ENCODE results near the gene KLF15.

Gene KLF15

GRCh38 chr3:126307591-126308393 lies 49.4 kb downstream of the KLF15 start (continued):
- TF ChIP-seq ZNF645 (tag by site-specific recombination; IDR thresholded peaks at IDR 0.05) (no peak), ZNF169 (tag by site-specific recombination; IDR thresholded peaks at IDR 0.05) (no peak), OSR2 (tag by site-specific recombination; IDR thresholded peaks at IDR 0.05) (no peak)

DNA sequence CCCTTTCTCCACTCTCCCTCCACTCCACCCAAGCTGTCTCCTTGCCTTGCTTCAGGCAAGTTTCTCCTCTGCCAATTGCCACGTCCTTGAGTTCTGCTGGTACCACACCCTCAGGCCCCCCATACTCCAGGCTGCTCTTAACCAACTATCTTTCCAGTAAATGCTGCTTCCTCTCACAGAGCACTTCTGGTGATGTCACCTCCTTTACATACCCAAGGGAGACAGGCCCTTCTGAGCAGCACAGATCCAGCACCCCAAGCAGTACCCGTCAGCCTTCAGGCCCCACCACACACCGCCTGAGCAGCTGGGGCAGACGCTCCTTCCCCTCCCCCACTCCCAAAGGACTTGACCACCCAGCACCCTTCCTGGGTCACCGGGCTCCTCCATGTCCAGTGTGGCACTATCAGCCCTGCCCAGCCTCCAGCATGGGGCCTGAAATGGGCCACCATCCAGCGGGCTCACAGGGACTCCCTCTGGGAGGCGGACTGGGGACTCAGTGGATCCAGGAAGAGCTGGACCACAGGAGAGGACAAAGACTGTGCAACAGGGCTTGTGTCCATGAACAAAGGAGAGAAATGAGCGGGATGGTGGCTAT lies 50.2 kb downstream of the KLF15 start:
- no peaks in the 10 kb centered on the region for H3K4me1 ChIP-seq (ENCODE audit: control insufficient read depth, insufficient read depth, low read length)
- no peaks in the 10 kb centered on the region for H3K36me3 ChIP-seq (ENCODE audit: control insufficient read depth in 2 of 2, insufficient read depth in 1 of 2, low read length in 2 of 2)
- ChIA-PET CTCF (no interaction called here), POLR2A (no interaction called here)
- H3K9me3 ChIP-seq (ENCODE audit: control insufficient read depth, insufficient read depth, low read depth, low read length) = no peaks in the 10 kb centered on the region
- H3K4me3 ChIP-seq (ENCODE audit: low read depth, low read length) = no peak overlapping the region
- TF ChIP-seq ZNF548 (tag by site-specific recombination; IDR thresholded peaks at IDR 0.05) (no peak), ZNF23 (tag by site-specific recombination; IDR thresholded peaks at IDR 0.05; ENCODE audit: borderline replicate concordance) (no peak), ZNF341 (tag by site-specific recombination; IDR thresholded peaks at IDR 0.05; ENCODE audit: low read depth) (no peak), ZNF776 (tag by site-specific recombination; IDR thresholded peaks at IDR 0.05; ENCODE audit: borderline replicate concordance) (no peak), KLF1 (tag by site-specific recombination; IDR thresholded peaks at IDR 0.05) (no peak), ZNF561 (tag by site-specific recombination; IDR thresholded peaks at IDR 0.05; ENCODE audit: borderline replicate concordance) (no peak), ZNF157 (tag by site-specific recombination; IDR thresholded peaks at IDR 0.05) (no peak), PRDM6 (tag by site-specific recombination; IDR thresholded peaks at IDR 0.05) (no peak), BCL6B (tag by site-specific recombination; IDR thresholded peaks at IDR 0.05) (no peak), REPIN1 (tag by site-specific recombination; IDR thresholded peaks at IDR 0.05; ENCODE audit: low read depth) (no peak), BCL11B (tag by site-specific recombination; IDR thresholded peaks at IDR 0.05; ENCODE audit: low read depth) (no peak), ZEB2 (tag by site-specific recombination; IDR thresholded peaks at IDR 0.05) (no peak), ZNF549 (tag by site-specific recombination; IDR thresholded peaks at IDR 0.05) (no peak), OVOL3 (tag by site-specific recombination; IDR thresholded peaks at IDR 0.05) (no peak)
- H3K27ac ChIP-seq (ENCODE audit: extremely low read depth, low read depth, low read length) = no peak overlapping the region

DNA sequence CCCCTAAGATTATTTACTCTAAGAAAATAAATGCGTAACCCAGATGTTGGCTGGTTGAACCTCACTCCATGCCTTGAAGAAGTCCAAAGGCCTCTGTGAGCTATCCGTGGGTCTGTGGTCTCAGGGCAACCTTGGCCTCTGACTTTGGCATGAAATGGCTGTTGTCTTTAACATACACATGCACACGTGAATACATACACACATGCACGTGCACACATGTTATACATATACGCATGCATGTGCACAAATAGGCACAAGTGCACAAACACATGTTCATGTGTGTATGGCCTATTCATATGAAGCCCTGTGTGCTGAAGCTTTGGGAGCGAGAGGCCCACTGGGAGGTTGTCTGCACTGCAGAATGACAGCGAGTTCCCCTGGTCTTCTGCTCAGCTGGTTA lies 50.8 kb downstream of the KLF15 start:
- ChIA-PET CTCF (no interaction called here), POLR2A (no interaction called here)
- Histone ChIP-seq H3K36me3 (ENCODE audit: control insufficient read depth in 2 of 2, insufficient read depth in 1 of 2, low read length in 2 of 2) (no peaks in the 10 kb centered on the region), H3K27ac (ENCODE audit: extremely low read depth, low read depth, low read length) (no peak overlapping the region), H3K9me3 (ENCODE audit: control insufficient read depth, insufficient read depth, low read depth, low read length) (no peaks in the 10 kb centered on the region), H3K4me3 (ENCODE audit: low read depth, low read length) (no peak overlapping the region), H3K4me1 (ENCODE audit: control insufficient read depth, insufficient read depth, low read length) (no peaks in the 10 kb centered on the region)
- no peak for TF ChIP-seq ZNF776 (tag by site-specific recombination; IDR thresholded peaks at IDR 0.05; ENCODE audit: borderline replicate concordance)
- TF ChIP-seq ZNF768 (tag by site-specific recombination; IDR thresholded peaks at IDR 0.05) = no peak
- TF ChIP-seq ZNF274 (IDR thresholded peaks at IDR 0.05; ENCODE audit: low read length) = no peak
- TF ChIP-seq ZNF274 (tag by site-specific recombination; IDR thresholded peaks at IDR 0.05; ENCODE audit: borderline replicate concordance) = no peak
- TF ChIP-seq ZSCAN18 (tag by site-specific recombination; IDR thresholded peaks at IDR 0.05) = no peak
- TF ChIP-seq ZNF211 (tag by site-specific recombination; IDR thresholded peaks at IDR 0.05; ENCODE audit: low read depth) = no peak
- no peak for TF ChIP-seq GLIS1 (tag by site-specific recombination; IDR thresholded peaks at IDR 0.05)
- no peak for TF ChIP-seq BCL6B (tag by site-specific recombination; IDR thresholded peaks at IDR 0.05)
- TF ChIP-seq, protein P1, sequence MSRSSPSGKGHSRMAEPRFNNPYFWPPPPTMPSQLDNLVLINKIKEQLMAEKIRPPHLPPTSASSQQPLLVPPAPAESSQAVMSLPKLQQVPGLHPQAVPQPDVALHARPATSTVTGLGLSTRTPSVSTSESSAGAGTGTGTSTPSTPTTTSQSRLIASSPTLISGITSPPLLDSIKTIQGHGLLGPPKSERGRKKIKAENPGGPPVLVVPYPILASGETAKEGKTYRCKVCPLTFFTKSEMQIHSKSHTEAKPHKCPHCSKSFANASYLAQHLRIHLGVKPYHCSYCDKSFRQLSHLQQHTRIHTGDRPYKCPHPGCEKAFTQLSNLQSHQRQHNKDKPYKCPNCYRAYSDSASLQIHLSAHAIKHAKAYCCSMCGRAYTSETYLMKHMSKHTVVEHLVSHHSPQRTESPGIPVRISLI (tag by site-specific recombination; IDR thresholded peaks at IDR 0.05) = no peak
- TF ChIP-seq GLI2 (tag by site-specific recombination; IDR thresholded peaks at IDR 0.05; ENCODE audit: borderline replicate concordance, low read depth) = no peak
